Measurements from ENCODE around the gene ZMIZ2.
"Not testable (repeated sequence)": the region's sequence is repeated elsewhere in the genome, so short reads cannot be mapped to it uniquely, and the experiment has no call there.

ZMIZ2 gene

GRCh38 chr7:44727937-44728262 lies 20.7 kb upstream of the ZMIZ2 start:
- no peak for DNase-seq

- DNase-seq: no peak
Observed at GRCh38 chr7:44729949-44730590, 18.6 kb upstream of the ZMIZ2 start.

GRCh38 chr7:44732971-44733370 lies 15.7 kb upstream of the ZMIZ2 start:
- DNase-seq: not testable (repeated sequence)

GRCh38 chr7:44733708-44734481 lies 14.8 kb upstream of the ZMIZ2 start:
- DNase-seq: no peak

GRCh38 chr7:44735403-44736165 lies 13.1 kb upstream of the ZMIZ2 start:
- no peak for DNase-seq

- no peak for DNase-seq
Observed at GRCh38 chr7:44736896-44737295, 11.8 kb upstream of the ZMIZ2 start.

- no peak for DNase-seq
Observed at GRCh38 chr7:44738051-44738723, 10.5 kb upstream of the ZMIZ2 start.

GRCh38 chr7:44738876-44739665 lies 9.6 kb upstream of the ZMIZ2 start:
- DNase-seq: no peak

- no peak for DNase-seq
Observed at GRCh38 chr7:44740055-44740454, 8.6 kb upstream of the ZMIZ2 start.

- no peak for DNase-seq
Observed at GRCh38 chr7:44743750-44744149, 4.9 kb upstream of the ZMIZ2 start.

GRCh38 chr7:44748948-44749731 lies 493 bp downstream of the ZMIZ2 start:
- DNase-seq: peak in 1 of 56 donors; percentile 71

- DNase-seq: no peak
Observed at GRCh38 chr7:44749992-44750391, 1.3 kb downstream of the ZMIZ2 start.

- DNase-seq: no peak
Observed at GRCh38 chr7:44750424-44750823, 1.8 kb downstream of the ZMIZ2 start.

GRCh38 chr7:44750921-44751571 lies 2.4 kb downstream of the ZMIZ2 start:
- no peak for DNase-seq

GRCh38 chr7:44752822-44753221 lies 4.2 kb downstream of the ZMIZ2 start:
- no peak for DNase-seq

GRCh38 chr7:44754802-44755697 lies 6.4 kb downstream of the ZMIZ2 start:
- DNase-seq: no peak

GRCh38 chr7:44755698-44756627 lies 7.3 kb downstream of the ZMIZ2 start:
- no peak for DNase-seq
